H7 (cell line): ENCODE measurements around the gene ZNF524. TPM values are rescaled to one million over a fixed set of nuclear protein-coding genes. Genes with fewer than 3 reads are reported as not detected.
A peak's percentile ranks its signal among the peaks of the same experiment; 100 is the strongest.

Source experiments
- DNase-seq: peaks from one replicate; pipeline ENCODE4 v3.0.0; 2012
- H3K27me3 ChIP-seq: 2 replicates; pipeline ENCODE4 v1.6.0; 2011; ENCODE audit warnings: mild to moderate bottlenecking, low read length; ENCODE audit not compliant: control insufficient read depth, insufficient read depth
- H3K36me3 ChIP-seq: replicated peaks from 2 replicates; pipeline ENCODE4 v1.5.1; 2011; ENCODE audit warnings: low read length; ENCODE audit not compliant: control insufficient read depth, insufficient read depth
- H3K4me3 ChIP-seq: 2 replicates; pipeline ENCODE4 v1.5.1; 2011; ENCODE audit warnings: low read depth, mild to moderate bottlenecking, control low read depth, low read length, moderate library complexity; ENCODE audit not compliant: insufficient read depth
- total RNA-seq: library from RNA; depleted of rRNA; stranded (reverse); fragments of >200 nt; shearing (Covaris generic); gene quantifications from 2 replicates; pipeline ENCODE4 v1.2.3, GENCODE V29; 2014

ZNF524 gene
- total RNA-seq, 1 experiment from 2014 or later, result 13.6 TPM

DNA sequence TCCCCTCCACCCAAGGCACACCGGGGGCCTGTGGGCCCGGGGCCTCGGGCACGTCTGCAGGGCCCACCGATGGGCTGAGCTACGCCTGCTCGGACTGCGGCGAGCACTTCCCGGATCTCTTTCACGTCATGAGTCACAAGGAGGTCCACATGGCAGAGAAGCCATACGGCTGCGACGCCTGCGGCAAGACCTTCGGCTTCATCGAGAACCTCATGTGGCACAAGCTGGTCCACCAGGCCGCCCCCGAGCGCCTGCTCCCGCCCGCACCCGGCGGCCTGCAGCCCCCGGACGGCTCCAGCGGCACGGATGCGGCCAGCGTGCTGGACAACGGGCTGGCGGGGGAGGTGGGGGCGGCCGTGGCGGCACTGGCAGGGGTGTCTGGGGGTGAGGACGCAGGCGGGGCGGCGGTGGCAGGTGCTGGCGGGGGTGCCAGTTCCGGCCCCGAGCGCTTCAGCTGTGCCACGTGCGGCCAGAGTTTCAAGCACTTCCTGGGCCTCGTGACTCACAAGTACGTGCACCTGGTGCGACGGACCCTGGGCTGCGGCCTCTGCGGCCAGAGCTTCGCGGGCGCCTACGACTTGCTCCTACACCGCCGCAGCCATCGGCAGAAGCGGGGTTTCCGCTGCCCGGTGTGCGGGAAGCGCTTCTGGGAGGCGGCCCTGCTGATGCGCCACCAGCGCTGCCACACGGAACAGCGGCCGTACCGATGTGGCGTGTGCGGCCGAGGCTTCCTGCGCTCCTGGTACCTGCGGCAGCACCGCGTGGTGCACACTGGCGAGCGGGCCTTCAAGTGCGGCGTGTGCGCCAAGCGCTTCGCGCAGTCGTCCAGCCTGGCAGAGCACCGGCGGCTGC lies 15.7 kb downstream of the ZNF524 start:
- Histone ChIP-seq H3K4me3 (no peak overlapping the region), H3K36me3 (peaks cover 3% of the 10 kb centered on the region), H3K27me3 (no peaks in the 10 kb centered on the region)
- peak; percentile 54 for DNase-seq

DNA sequence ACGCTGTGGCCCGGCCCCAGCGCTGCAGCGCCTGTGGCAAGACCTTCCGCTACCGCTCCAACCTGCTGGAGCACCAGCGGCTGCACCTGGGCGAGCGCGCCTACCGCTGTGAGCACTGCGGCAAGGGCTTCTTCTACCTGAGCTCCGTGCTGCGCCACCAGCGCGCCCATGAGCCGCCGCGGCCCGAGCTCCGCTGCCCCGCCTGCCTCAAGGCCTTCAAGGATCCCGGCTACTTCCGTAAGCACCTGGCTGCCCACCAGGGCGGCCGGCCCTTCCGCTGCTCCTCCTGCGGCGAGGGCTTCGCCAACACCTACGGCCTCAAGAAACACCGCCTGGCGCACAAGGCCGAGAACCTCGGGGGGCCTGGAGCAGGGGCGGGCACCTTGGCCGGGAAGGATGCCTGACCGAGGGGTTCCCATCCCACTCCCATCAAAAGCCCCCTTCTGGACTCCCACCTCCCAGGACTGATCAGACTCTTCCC lies 16.3 kb downstream of the ZNF524 start:
- DNase-seq, result peak; percentile 48
- Histone ChIP-seq H3K4me3 (no peak overlapping the region), H3K36me3 (peaks cover 3% of the 10 kb centered on the region), H3K27me3 (no peaks in the 10 kb centered on the region)

DNA sequence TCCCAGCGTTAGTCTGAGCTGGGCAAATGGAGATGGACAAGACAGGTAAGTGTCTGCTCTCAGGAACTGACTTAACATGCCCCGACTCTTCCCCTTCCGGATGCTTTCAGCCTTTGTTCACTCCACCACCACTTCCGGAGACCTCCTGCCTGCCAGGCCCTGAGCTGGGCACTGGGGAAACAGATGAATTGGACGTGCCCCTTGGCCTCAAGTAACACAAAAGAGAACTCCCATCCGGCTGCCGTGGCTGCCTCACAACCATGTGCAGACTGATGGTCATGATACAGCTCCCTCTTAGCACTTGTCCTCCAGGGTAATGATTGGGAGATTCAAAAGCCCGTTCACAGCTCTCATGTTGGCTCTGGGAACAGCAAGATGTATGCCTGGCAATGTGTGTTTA lies 17.3 kb downstream of the ZNF524 start:
- Histone ChIP-seq H3K36me3 (peaks cover 3% of the 10 kb centered on the region), H3K4me3 (no peak overlapping the region), H3K27me3 (no peaks in the 10 kb centered on the region)
- DNase-seq, result no peak

DNA sequence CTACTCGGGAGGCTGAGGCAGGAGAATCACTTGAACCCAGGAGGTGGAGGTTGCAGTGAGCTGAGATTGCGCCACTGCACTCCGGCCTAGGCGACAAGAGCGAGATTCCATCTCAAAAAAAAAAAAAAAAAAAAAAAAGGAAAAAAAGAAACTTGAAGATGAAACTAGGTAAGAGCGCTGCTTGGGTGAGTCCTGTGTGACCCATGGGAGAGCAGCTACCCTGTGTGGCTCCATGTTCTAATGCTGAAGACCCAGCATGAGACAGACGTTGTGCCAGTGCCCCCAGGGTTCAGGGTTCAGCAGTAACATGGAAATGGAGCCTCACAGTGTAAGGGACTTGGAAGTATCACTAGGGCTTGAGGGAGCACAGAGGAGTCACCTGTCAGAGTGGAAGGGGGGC lies 18.3 kb downstream of the ZNF524 start:
- H3K4me3 ChIP-seq, result no peak overlapping the region

DNA sequence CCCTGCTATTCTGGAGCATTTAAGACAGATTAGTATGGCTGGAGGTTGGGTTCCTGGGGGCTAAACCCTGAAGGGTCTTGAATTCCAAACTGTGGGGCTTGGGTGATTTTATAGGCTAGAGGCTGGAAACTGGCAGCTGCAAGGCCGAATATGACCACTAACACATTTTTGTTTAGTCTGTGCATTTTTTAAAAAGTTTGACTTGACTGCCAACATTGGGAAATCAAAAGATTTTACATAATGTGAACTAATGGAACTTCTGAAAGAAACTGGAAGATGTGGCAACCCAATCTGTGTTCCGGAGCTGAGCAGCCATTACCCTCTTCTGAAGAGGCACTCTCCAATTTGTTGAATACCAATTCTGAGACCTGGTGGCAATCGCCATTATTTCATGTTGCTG lies 19.2 kb downstream of the ZNF524 start:
- Histone ChIP-seq H3K36me3 (peaks cover 3% of the 10 kb centered on the region), H3K4me3 (no peak overlapping the region), H3K27me3 (no peaks in the 10 kb centered on the region)
- no peak for DNase-seq

More for the DNA sequence above, 18.3 kb downstream of the ZNF524 start:
- no peak for DNase-seq
- Histone ChIP-seq H3K27me3 (no peaks in the 10 kb centered on the region), H3K36me3 (peaks cover 3% of the 10 kb centered on the region)

DNA sequence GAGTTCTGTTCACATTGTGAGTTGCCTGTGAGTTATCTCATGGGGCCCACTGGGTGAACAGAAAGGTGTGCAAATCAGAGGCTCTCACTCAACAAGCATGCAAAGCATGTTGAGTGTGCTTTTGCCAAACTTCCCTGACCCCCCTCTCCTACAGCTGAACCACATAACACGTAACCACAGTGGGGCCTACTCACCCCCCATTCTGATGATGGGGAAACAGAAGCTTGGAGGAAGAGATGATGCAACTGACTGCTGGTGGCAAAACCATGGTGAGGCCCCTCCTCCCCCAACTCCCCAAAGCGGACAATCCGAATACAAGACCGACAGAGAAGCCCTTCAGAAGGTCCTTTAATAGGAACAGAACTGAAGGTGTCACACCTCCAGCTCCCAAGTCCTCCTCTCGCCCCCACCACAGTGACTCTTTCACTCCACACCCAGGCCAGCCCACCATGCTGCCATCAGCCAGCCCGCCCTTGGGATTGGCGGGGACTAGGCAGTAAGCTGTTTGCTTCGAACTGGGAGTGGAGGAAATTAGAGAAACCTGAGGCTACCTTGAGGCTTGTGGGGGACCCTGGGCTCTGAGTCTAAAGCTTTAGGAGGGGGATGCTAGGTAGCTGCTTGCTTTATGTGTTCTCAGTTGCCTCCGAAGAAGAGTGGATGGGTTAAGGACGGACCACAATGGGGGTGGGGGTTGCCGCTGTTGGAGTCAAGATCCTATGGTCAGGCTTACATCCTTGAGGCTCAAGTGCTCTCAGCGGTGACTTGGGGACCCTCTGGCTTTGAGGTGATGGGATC lies 20.5 kb downstream of the ZNF524 start:
- no peak overlapping the region for H3K4me3 ChIP-seq
- peak; percentile 23 for DNase-seq
- no peaks in the 10 kb centered on the region for H3K27me3 ChIP-seq
- peaks cover 3% of the 10 kb centered on the region for H3K36me3 ChIP-seq

DNA sequence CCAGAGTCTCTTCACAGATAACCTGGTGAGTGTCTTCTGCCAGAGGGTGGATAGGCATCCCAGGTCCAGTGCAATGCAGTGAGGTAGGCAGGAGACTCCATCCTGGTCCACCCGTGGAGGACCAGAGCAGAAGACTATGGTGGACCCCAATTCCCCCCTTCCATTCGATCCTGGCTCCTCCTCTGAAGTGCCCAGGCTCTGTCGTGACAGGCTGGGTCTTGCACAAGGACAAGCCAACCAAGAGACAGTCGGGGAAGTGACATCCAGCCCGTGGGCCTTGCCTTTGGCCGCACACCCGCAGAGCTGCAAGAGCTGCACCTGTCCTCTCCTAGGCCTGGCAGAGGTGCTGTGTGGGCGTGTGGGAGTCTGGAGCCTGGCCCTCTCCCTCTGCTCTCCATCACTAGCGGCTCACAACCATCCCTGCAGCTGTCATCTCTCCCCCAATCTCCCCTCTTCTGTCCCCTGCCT lies 21.2 kb downstream of the ZNF524 start:
- Histone ChIP-seq H3K36me3 (peaks cover 3% of the 10 kb centered on the region), H3K4me3 (no peak overlapping the region), H3K27me3 (no peaks in the 10 kb centered on the region)
- DNase-seq, result no peak

DNA sequence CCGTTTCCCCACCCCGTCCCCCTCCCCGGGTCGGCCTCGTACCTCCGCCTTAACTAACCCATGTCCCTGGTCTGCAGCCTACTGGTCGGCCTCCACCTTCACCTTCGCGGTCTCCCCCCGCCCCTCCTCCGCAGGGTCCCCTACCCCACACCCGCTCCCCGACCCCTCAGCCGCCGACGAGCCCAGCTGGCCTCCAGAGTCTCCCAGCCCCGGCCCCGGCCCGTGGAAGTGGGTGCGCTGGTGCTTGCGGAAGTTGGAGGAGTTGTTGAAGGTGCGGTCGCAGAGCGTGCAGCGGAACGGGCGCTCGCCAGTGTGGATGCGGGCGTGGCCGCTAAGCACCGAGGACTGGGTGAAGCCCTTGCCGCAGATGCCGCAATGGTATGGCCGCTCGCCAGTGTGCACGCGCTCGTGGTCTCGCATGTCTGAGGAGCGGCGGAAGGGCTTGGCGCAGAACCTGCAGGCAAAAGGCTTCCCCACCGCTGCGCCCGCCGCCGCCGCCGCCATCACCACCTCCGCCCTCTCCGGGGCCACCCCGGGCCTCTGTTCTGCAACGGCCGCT lies 21.7 kb downstream of the ZNF524 start:
- no peaks in the 10 kb centered on the region for H3K27me3 ChIP-seq
- DNase-seq, result peak; percentile 55
- H3K4me3 ChIP-seq, result no peak overlapping the region
- H3K36me3 ChIP-seq, result peaks cover 3% of the 10 kb centered on the region

DNA sequence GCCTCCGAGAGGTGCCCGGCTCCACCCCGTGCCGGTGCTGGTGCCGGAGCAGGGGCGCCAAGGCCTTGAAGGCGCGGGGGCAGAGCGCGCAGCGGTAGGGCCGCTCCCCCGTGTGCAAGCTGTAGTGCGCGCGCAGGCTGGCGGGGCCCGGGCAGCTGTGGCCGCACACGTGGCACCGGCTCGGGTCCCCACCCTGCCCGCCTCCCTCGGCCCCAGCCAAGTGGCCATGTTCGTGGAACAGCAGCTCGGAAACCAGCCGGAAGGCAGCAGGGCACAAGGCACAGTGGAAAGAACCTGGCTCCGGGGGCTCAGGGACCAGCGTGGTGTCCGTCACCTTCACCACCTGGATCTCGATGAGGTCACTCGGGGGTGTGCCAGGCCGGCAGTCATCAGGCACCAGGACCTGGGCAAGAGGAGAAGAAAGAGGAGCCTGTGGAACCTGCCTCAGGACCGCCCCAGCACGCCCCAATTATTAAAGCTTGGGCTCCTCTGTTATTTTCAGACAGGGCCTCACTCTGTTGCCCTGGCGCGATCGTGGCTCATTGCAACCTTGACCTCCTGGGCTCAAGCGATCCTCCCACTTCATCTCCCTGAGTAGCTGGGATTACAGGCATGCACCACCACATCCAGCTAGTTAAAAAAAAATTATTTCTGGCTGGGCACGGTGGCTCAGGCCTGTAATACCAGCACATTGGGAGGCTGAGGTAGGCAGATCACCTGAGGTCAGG lies 22.3 kb downstream of the ZNF524 start:
- DNase-seq, result peak; percentile 54
- H3K36me3 ChIP-seq, result peaks cover 3% of the 10 kb centered on the region
- no peak overlapping the region for H3K4me3 ChIP-seq
- no peaks in the 10 kb centered on the region for H3K27me3 ChIP-seq

DNA sequence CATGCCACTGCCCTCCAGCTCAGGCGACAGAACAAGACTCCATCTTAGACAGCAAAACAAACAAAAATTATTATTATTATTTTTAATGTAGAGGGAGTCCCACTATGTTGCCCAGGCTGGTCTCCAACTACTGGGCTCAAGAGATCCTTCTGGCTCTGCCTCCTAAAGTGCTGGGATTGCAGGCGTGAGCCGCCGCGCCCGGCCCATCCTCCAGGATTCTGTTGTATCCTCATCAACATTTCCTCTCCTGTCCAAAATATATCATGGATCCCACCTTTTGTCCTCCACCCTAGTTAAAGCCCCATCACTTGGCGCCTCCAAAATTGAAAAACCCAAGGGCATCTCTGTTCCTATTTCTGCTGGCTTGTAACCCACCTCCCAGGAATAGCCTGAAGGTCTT lies 23.0 kb downstream of the ZNF524 start:
- H3K4me3 ChIP-seq, result no peak overlapping the region
- no peak for DNase-seq
- H3K27me3 ChIP-seq, result no peaks in the 10 kb centered on the region
- peaks cover 3% of the 10 kb centered on the region for H3K36me3 ChIP-seq

DNA sequence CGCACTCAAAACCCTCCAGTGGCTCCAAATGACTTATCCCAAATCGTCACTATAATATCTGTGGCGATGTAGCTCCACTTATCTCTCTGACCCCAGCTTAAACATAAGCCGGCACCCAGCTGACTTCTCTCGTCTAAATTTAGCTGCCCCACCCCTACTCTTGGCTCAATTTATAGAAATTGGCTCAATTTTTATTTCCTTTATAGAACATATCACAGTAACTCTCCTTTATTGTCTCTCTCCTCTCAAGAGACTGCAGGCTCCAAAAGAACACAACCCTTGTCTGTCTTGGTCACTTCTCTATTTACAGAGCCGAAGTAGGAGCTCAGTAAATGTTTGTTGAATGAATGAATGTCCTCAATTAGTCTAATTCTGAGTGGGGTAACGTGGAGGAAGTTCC lies 23.5 kb downstream of the ZNF524 start:
- H3K36me3 ChIP-seq, result peaks cover 3% of the 10 kb centered on the region
- 0 out of 2 replicates have a peak overlapping the region, but pooled peaks have one; percentile 0 for H3K4me3 ChIP-seq
- no peaks in the 10 kb centered on the region for H3K27me3 ChIP-seq
- no peak for DNase-seq

DNA sequence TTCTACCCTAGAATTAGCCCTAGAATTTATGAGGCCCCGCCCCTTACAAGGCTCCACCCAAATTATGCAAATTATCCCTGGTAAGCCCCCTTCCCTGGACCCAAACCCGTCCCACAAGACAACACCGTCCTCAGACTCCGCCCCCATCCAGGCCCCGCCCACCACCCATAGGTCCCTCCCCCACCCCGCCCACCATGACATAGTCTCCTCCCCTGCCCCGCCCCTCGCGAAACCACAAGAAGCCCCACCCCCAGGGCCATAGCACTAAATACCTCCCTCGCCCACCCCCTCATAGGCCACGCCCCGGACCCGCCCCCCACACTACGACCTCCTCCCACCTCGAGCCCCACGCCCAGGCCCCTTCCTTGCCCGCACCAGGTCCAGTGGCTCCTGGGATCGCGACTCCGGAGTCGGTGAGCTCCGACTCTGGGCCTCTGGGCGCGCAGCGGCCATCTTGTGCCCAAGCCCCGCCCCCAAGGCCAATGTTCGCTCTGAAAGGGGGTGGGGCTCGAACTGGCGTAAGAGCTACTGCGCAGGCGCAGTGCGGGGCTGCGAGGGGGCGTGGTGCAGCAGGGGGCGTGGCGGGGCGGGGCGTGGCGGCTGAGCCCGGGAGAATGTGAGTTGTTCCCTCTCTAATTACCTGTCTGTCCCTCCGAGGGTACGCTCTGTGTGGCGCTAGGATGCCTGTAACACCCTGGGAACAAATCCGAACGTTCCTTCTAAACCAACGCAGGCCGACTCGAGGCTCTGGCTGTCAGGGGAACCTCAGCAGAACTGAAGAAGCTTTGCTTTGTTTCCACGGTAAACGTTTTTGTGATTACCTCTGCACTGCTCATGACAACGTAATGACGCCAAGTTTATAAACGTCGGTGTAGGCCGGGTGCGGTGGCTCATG lies 24.3 kb downstream of the ZNF524 start, which contains the start of gene ZNF784:
Gene ZNF784 (minus strand): TSS at position 458 of the 895 bp plus-strand sequence. CDS start 5 bp downstream, at position 453.
- DNase-seq, result peak; percentile 99
- peak within 1 kb of the TSS; percentile 56 for H3K4me3 ChIP-seq
- no peaks in the 10 kb centered on the region for H3K27me3 ChIP-seq
- H3K36me3 ChIP-seq, result peaks cover 3% of the 10 kb centered on the region

DNA sequence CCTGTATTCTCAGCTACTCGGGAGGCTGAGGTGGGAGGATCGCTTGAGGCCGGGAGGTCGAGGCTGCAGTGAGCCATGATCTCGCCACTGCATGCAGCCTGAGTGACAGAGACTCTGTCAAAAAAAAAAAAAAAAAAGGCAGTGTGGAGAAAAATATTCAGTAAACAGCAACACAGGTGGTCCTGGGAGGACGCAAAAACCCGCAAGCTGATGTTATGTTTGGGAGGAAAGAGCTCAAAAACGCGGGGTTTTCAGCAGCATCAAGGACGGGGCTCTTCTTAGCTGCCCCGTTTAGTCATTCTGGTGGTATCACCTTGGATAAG lies 24.9 kb downstream of the ZNF524 start:
- H3K27me3 ChIP-seq, result no peaks in the 10 kb centered on the region
- H3K4me3 ChIP-seq, result peak overlapping the region; percentile 40
- peaks cover 3% of the 10 kb centered on the region for H3K36me3 ChIP-seq
- DNase-seq, result peak; percentile 11
